Spinal cord (tissue), 4 donors: ENCODE data around the gene SYCN. TPM values are rescaled to one million over a fixed set of nuclear protein-coding genes. Genes with fewer than 3 reads are reported as not detected.

Source experiments
- polyA plus RNA-seq, 2 donors: library from polyadenylated mRNA; unstranded; fragments of 120-200 nt; gene quantifications; one replicate each; pipeline ENCODE4 v1.2.1, GENCODE V29; 2013; ENCODE audit not compliant: insufficient read length in 2 of 2
- total RNA-seq, 2 donors: library from RNA; depleted of rRNA in 1 of 2; stranded (reverse); fragments of 120-200 nt in 1 of 2; fragments of >200 nt in 1 of 2; gene quantifications; one replicate each; pipeline versions ENCODE4 v1.2.3 to v1.2.4, GENCODE V29; 2013 to 2014

The SYCN gene
- total and polyA plus RNA-seq, 4 donors, result not detected

Other genes with a start within 250 kb of the SYCN start
- 10 to 100 TPM in 1 of 2 donors, 1 to 10 TPM in 1; 7.7 to 20.8 TPM for gene FBXO17, start 228.5 kb downstream of the SYCN start, total RNA-seq
- gene FBXO17, start 228.5 kb downstream of the SYCN start, polyA plus RNA-seq, result 10 to 100 TPM; 13.2 to 18.0 TPM
- gene FBXO27, start 171.7 kb downstream of the SYCN start, total RNA-seq, result 1 to 10 TPM; 6.4 to 8.7 TPM
- gene FBXO27, start 171.7 kb downstream of the SYCN start, polyA plus RNA-seq, result 10 to 100 TPM; 32.7 to 39.1 TPM
- gene ACP7, start 119.9 kb downstream of the SYCN start, total RNA-seq, result under 1 TPM in 1 of 2 donors, not detected in 1; 0.10 TPM
- gene ACP7, start 119.9 kb downstream of the SYCN start, polyA plus RNA-seq, result under 1 TPM; 0.27 to 0.35 TPM
- gene PAK4, start 78.5 kb downstream of the SYCN start, total RNA-seq, result 10 to 100 TPM in 1 of 2 donors, 1 to 10 TPM in 1; 3.0 to 10.1 TPM
- gene PAK4, start 78.5 kb downstream of the SYCN start, polyA plus RNA-seq, result 10 to 100 TPM; 34.0 to 39.4 TPM
- gene NCCRP1, start 7.3 kb downstream of the SYCN start, total RNA-seq, result under 1 TPM; 0.10 to 0.11 TPM
- gene NCCRP1, start 7.3 kb downstream of the SYCN start, polyA plus RNA-seq, result under 1 TPM; 0.21 to 0.29 TPM
- gene IFNL3, start 40.7 kb upstream of the SYCN start, total RNA-seq, result not detected
- gene IFNL3, start 40.7 kb upstream of the SYCN start, polyA plus RNA-seq, result not detected
- not detected for gene IFNL4, start 44.6 kb upstream of the SYCN start, total RNA-seq
- gene IFNL4, start 44.6 kb upstream of the SYCN start, polyA plus RNA-seq, result under 1 TPM; 0.71 to 0.80 TPM
- gene IFNL2, start 64.1 kb upstream of the SYCN start, total RNA-seq, result not detected
- not detected for gene IFNL2, start 64.1 kb upstream of the SYCN start, polyA plus RNA-seq
- not detected for gene IFNL1, start 92.1 kb upstream of the SYCN start, total RNA-seq
- gene IFNL1, start 92.1 kb upstream of the SYCN start, polyA plus RNA-seq, result not detected
- gene LRFN1, start 116.6 kb upstream of the SYCN start, total RNA-seq, result 1 to 10 TPM; 2.2 to 5.3 TPM
- 10 to 100 TPM; 26.0 to 26.5 TPM for gene LRFN1, start 116.6 kb upstream of the SYCN start, polyA plus RNA-seq
- gene GMFG, start 131.8 kb upstream of the SYCN start, total RNA-seq, result 10 to 100 TPM; 16.8 to 21.0 TPM
- 10 to 100 TPM; 12.5 to 13.2 TPM for gene GMFG, start 131.8 kb upstream of the SYCN start, polyA plus RNA-seq
- gene SAMD4B, start 138.2 kb upstream of the SYCN start, total RNA-seq, result 10 to 100 TPM; 25.8 to 66.2 TPM
- gene SAMD4B, start 138.2 kb upstream of the SYCN start, polyA plus RNA-seq, result 100 to 1,000 TPM; 129 to 145 TPM
- 10 to 100 TPM; 21.2 to 47.9 TPM for gene PAF1, start 186.8 kb upstream of the SYCN start, total RNA-seq
- 10 to 100 TPM; 76.2 to 76.8 TPM for gene PAF1, start 186.8 kb upstream of the SYCN start, polyA plus RNA-seq
- gene MED29, start 187.1 kb upstream of the SYCN start, total RNA-seq, result 10 to 100 TPM; 17.8 to 40.3 TPM
- gene MED29, start 187.1 kb upstream of the SYCN start, polyA plus RNA-seq, result 10 to 100 TPM; 74.1 to 77.7 TPM
- 10 to 100 TPM in 1 of 2 donors, 1 to 10 TPM in 1; 9.8 to 23.7 TPM for gene ZFP36, start 202.6 kb upstream of the SYCN start, total RNA-seq
- gene ZFP36, start 202.6 kb upstream of the SYCN start, polyA plus RNA-seq, result 10 to 100 TPM; 20.7 to 52.8 TPM
- gene PLEKHG2, start 208.4 kb upstream of the SYCN start, total RNA-seq, result 10 to 100 TPM; 14.2 to 36.9 TPM
- gene PLEKHG2, start 208.4 kb upstream of the SYCN start, polyA plus RNA-seq, result 10 to 100 TPM; 37.5 to 58.2 TPM
- gene RPS16, start 231.7 kb upstream of the SYCN start, total RNA-seq, result 100 to 1,000 TPM in 1 of 2 donors, 10 to 100 TPM in 1; 32.0 to 159 TPM
- gene RPS16, start 231.7 kb upstream of the SYCN start, polyA plus RNA-seq, result 100 to 1,000 TPM; 826 to 921 TPM
- 10 to 100 TPM; 35.9 to 80.9 TPM for gene SUPT5H, start 241.3 kb upstream of the SYCN start, total RNA-seq
- 100 to 1,000 TPM; 143 to 158 TPM for gene SUPT5H, start 241.3 kb upstream of the SYCN start, polyA plus RNA-seq